Adrenal gland (tissue), 5 donors: Measurements from ENCODE around the gene LDHB.

Experiments used
- CTCF ChIP-seq, 6 experiments: fragments of 450-650 bp in 4 of 6; fragments of 200-600 bp in 2 of 6; sonication (generic) in 1 of 6; IDR thresholded peaks; 1 replicate in 5 of 6; 2 replicates in 1 of 6; pipeline versions ENCODE4 v1.5.1 to v1.8.0; 2016 to 2021; ENCODE audit warnings: antibody characterized with exemption in 6 of 6, mild to moderate bottlenecking in 2 of 6, moderate library complexity in 1 of 6
- POLR2A ChIP-seq, 2 donors: fragments of 450-650 bp; IDR thresholded peaks; one replicate each; pipeline ENCODE4 v1.6.1; 2017; ENCODE audit warnings: antibody characterized with exemption in 2 of 2, mild to moderate bottlenecking in 2 of 2, moderate library complexity in 1 of 2
- donor health status: DM: no; HTN: no; CAD: no.

GRCh38 chr12:21672146-21672545 is 14.5 kb upstream of the LDHB start:
- TF ChIP-seq CTCF (IDR thresholded peaks at IDR 0.05): no peak
- no peak for TF ChIP-seq POLR2A (IDR thresholded peaks at IDR 0.05)
